Glutamatergic neuron (in vitro differentiated cells): ENCODE results near the gene ODAPH. TPM values are rescaled to one million over a fixed set of nuclear protein-coding genes. Genes with fewer than 3 reads are reported as not detected.
"Not testable (repeated sequence)": the region's sequence is repeated elsewhere in the genome, so short reads cannot be mapped to it uniquely, and the experiment has no call there.

Source experiments
- DNase-seq: peaks from one replicate; pipeline ENCODE4 v3.0.0; 2022
- H3K27ac Mint-ChIP-seq: one replicate; pipeline ENCODE4 v1.8.0; 2020; ENCODE audit warnings: mild to moderate bottlenecking, mixed read lengths, inconsistent platforms; ENCODE audit not compliant: unreplicated experiment
- H3K27me3 Mint-ChIP-seq: one replicate; pipeline ENCODE4 v1.8.0; 2020; ENCODE audit warnings: mild to moderate bottlenecking, moderate library complexity, mixed read lengths, inconsistent platforms; ENCODE audit not compliant: unreplicated experiment
- H3K36me3 Mint-ChIP-seq: one replicate; pipeline ENCODE4 v1.8.0; 2020; ENCODE audit warnings: mild to moderate bottlenecking, mixed read lengths, inconsistent platforms; ENCODE audit not compliant: unreplicated experiment
- H3K4me1 Mint-ChIP-seq: one replicate; pipeline ENCODE4 v1.8.0; 2020; ENCODE audit warnings: mild to moderate bottlenecking, low read depth, mixed read lengths, inconsistent platforms; ENCODE audit not compliant: unreplicated experiment
- H3K4me3 Mint-ChIP-seq: one replicate; pipeline ENCODE4 v1.8.0; 2020; ENCODE audit warnings: mild to moderate bottlenecking, mixed read lengths, inconsistent platforms; ENCODE audit not compliant: unreplicated experiment
- H3K9me3 Mint-ChIP-seq: one replicate; pipeline ENCODE4 v1.8.0; 2020; ENCODE audit warnings: mild to moderate bottlenecking, moderate library complexity, mixed read lengths, inconsistent platforms; ENCODE audit not compliant: unreplicated experiment
- total RNA-seq: library from RNA; stranded (reverse); fragmentation: NEBNext Ultra II Directional; extraction: Animal tissue kit (Norgen Biotek cat#: 25700); gene quantifications from one replicate; pipeline ENCODE4 v1.2.1, GENCODE V29; 2021; ENCODE audit not compliant: unreplicated experiment
- TF ChIP-seq, protein P1 (sequence below): fragments of 200-600 bp; sonication (generic); IDR thresholded peaks from one replicate; pipeline ENCODE4 v1.5.0; 2021; ENCODE audit not compliant: partially characterized antibody, unreplicated experiment

ODAPH gene
- total RNA-seq, 1 donor from 2014 or later = not detected

DNA sequence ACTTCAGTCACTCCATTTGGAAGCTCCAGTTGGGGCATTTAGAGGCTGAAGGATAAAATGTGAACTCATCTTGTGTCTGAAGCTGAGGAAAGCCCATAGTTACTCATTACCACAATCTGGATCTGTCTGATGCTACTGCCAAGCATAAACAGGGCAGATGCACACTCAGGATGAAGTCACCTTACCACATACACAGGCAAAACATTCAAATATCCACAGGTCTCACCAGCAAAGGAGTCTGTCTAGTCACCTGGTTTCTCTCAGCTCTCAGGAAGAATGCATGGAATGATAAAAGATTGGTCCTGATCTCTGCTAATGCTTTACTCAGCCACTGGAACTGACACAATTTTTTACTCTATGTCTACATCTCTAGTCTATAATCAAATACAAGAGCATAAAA is 13.0 kb upstream of the ODAPH start:
- DNase-seq = no peak
- TF ChIP-seq, protein P1, sequence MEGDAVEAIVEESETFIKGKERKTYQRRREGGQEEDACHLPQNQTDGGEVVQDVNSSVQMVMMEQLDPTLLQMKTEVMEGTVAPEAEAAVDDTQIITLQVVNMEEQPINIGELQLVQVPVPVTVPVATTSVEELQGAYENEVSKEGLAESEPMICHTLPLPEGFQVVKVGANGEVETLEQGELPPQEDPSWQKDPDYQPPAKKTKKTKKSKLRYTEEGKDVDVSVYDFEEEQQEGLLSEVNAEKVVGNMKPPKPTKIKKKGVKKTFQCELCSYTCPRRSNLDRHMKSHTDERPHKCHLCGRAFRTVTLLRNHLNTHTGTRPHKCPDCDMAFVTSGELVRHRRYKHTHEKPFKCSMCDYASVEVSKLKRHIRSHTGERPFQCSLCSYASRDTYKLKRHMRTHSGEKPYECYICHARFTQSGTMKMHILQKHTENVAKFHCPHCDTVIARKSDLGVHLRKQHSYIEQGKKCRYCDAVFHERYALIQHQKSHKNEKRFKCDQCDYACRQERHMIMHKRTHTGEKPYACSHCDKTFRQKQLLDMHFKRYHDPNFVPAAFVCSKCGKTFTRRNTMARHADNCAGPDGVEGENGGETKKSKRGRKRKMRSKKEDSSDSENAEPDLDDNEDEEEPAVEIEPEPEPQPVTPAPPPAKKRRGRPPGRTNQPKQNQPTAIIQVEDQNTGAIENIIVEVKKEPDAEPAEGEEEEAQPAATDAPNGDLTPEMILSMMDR = no peak
- Mint-ChIP-seq H3K27ac (no peak overlapping the region), H3K4me1 (no peaks in the 10 kb centered on the region), H3K27me3 (no peaks in the 10 kb centered on the region), H3K9me3 (peaks cover 3% of the 10 kb centered on the region), H3K4me3 (no peak overlapping the region), H3K36me3 (peaks cover 3% of the 10 kb centered on the region)

DNA sequence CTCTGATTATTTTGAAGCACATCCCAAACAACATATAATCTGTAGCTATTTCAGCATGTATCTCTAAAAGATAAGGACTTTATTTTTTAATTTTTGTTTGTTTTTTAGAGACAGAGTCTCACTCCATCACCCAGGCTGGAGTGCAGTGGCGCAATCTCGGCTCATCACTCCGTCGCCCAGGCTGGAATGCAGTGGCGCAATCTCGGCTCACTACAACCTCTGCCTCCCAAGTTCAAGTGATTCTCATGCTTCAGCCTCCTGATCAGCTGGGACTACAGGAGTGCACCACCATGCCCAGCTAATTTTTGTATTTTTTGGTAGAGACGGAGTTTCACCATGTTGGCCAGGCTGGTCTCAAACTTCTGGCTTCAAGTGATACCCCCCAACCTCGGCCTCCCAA is 11.6 kb upstream of the ODAPH start:
- H3K9me3 Mint-ChIP-seq, H3K27ac Mint-ChIP-seq, H3K36me3 Mint-ChIP-seq, H3K4me1 Mint-ChIP-seq, H3K27me3 Mint-ChIP-seq, H3K4me3 Mint-ChIP-seq, DNase-seq: not testable (repeated sequence)

DNA sequence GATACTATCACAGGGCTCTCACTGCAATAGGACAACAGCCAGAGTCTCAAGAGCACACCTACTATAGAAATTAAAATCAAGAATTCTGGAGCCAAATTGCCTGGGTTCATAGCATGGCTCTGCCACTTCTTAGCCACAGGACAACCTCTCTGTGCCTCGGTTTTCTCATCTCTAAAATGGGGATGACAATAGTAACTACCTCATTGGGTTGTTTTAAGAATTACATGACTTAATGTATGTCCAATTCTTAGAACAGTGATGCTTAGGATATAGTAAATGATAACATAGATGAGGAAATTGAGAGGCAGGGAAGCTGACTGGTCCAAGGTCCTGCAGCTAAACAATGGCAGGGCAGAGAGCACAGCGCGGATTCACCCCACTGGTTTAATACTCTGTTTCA is 11.0 kb upstream of the ODAPH start:
- no peaks in the 10 kb centered on the region for H3K27me3 Mint-ChIP-seq
- TF ChIP-seq, protein P1 = no peak

DNA sequence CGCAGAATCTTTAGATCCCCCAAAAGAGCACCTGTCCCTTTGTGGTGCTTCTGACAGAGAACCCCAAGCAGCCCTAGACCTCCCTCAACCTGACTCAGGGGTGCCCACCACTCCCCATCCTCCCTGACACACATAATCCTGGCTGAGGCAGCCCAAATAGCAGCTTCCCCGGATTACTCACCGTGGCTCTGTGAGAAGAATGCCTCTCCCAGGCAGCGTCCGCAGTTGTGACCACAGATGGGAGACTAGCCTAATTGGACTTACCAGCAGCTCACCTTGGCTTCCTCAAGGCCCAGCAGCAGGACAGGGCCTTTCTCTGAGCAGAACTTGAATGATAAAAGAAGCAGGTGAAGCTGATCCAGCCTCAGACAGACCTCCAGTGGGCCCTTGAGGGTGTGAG is 10.3 kb upstream of the ODAPH start:
- TF ChIP-seq, protein P1 = no peak
- H3K4me3 Mint-ChIP-seq = no peak overlapping the region
- H3K27me3 Mint-ChIP-seq = no peaks in the 10 kb centered on the region
- no peak overlapping the region for H3K27ac Mint-ChIP-seq
- no peaks in the 10 kb centered on the region for H3K36me3 Mint-ChIP-seq
- H3K4me1 Mint-ChIP-seq = no peaks in the 10 kb centered on the region
- H3K9me3 Mint-ChIP-seq = no peaks in the 10 kb centered on the region
- no peak for DNase-seq

More for the DNA sequence above, 11.0 kb upstream of the ODAPH start:
- Mint-ChIP-seq H3K4me3 (no peak overlapping the region), H3K9me3 (no peaks in the 10 kb centered on the region), H3K4me1 (no peaks in the 10 kb centered on the region), H3K27ac (no peak overlapping the region), H3K36me3 (no peaks in the 10 kb centered on the region)
- no peak for DNase-seq

DNA sequence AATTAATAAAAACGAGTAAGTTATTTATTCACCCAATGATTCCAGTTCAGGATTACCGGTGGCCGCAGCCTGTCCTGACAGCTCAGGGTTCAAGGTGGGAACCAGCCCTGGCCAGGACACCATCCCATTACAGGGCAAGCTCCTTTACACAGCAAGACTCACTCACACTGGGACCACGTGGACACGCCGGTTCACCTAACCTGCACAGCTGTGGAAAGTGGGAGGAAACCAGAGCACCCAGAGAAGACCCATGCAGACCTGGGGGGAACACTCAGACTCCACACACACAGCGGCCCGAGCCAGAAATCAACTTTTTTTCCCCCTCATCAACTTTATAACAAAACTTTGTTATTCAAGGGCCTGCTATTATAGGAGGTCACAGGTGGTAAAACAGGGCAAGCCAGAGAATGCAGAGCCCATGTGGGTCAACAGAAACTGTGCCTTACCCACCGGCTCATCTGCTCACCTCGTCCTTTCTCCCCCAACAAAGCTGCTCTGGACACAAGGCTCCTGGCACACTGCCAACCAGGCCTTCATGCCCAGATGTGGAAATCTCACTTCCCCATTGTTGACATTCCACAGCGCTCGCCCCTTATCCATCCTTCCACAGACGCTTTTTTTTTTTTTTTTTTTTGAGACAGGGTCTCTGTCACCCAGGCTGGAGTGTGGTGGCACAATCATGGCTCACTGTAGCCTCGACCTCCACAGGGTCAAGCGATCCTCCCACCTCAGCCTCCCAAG is 8.0 kb upstream of the ODAPH start:
- no peak for DNase-seq
- TF ChIP-seq, protein P1 = no peak
- H3K36me3 Mint-ChIP-seq = no peaks in the 10 kb centered on the region
- H3K9me3 Mint-ChIP-seq = no peaks in the 10 kb centered on the region
- no peaks in the 10 kb centered on the region for H3K4me1 Mint-ChIP-seq
- H3K27ac Mint-ChIP-seq = no peak overlapping the region
- no peak overlapping the region for H3K4me3 Mint-ChIP-seq
- no peaks in the 10 kb centered on the region for H3K27me3 Mint-ChIP-seq
